ENCODE data around the gene TRIO. TPM values are rescaled to one million over a fixed set of nuclear protein-coding genes. Genes with fewer than 3 reads are reported as not detected.

TRIO gene
- polyA plus RNA-seq, 3 donors, result 83.4 to 102 (median 96.1) TPM

DNA sequence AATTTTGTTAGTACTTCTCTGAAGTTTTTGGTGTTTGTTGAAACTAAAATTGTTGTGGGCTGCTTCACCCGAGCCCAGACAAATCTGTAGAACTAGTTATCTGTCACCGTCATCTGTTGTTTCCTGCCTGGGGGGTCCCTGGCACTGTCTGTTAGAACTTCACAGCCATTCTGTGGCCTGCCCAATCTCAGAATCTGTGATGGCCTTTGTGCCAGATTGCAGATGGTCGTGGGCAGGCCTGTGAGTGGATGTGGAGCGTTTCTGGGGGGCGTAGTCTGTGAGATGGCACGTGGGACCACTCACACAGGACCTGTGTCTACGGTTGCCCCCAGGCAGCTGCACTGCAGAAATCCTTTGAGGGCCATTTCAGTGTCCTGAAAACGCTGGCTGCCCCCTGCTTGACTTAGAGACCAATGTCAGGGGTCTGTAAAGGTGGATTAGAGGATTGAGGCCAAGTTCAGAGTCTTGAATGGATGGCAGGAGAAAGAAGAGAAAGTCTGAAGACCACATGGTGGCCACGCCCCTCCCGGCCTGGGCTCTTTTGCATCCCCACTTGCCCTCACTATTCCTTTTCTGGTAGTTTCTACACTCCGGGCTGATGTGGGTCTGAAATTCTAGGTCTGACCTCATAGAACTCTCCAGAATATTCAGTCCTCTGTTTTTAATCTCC lies 38.3 kb downstream of the TRIO start:
- DNase-seq (ENCODE audit: low read depth in 3 of 3, low spot score in 2 of 3), result no peak

DNA sequence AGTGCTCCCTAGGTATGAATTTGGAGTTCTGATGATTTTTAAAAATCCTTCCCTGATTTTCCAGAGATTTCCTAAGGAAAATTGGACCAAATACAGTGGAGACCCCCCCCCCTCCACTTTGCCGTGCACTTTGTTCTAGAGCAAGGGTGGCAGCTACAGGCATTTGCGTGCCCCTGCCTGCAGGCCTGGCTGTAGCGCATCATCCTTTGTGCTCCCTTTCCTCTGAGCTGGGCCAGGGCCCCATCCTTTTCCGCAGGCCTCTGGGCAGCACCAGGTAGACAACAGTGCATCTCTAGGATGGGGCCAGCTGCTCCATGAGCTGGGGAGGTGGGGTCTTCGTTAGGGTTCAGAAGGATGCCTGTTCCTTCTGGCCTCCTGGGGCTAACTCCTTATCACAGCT lies 39.6 kb downstream of the TRIO start:
- no peak for DNase-seq (ENCODE audit: low read depth in 3 of 3, low spot score in 2 of 3)

DNA sequence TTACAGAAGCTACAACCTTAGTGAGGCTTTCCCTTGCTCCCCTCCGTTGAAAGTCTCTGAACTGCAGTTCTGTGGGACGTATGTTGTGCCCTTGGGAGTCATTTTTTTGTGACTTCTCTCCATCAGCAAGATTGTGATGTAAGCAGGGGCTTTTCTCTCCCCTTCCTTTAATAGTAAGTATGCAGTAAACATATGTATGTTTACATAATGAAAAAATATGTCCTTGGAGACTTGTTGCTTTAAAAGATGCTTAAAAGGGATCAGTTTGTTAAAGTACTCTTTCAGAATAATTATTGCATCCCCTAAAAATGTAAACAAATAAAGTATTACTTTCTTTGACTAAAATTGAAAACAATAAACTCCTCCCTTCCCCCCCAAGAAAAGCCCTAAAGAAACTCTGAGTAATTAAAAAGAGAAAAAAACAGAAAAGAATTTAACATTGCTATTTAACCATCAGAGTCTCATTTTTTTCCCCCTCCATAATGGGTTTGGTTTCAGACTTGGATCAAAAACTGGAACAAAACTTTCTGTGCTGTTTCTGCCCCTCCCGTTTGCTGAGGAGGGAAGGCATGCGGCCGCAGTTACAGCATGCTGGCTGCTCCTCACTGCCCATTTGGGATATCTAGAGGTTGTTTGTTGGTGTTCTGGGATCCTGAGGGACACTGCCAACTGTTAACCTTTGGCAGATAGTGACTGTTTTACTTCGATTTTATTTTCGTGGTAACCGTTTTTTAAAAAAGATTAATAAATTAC lies 40.2 kb downstream of the TRIO start:
- no peak for DNase-seq (ENCODE audit: low read depth in 3 of 3, low spot score in 2 of 3)

DNA sequence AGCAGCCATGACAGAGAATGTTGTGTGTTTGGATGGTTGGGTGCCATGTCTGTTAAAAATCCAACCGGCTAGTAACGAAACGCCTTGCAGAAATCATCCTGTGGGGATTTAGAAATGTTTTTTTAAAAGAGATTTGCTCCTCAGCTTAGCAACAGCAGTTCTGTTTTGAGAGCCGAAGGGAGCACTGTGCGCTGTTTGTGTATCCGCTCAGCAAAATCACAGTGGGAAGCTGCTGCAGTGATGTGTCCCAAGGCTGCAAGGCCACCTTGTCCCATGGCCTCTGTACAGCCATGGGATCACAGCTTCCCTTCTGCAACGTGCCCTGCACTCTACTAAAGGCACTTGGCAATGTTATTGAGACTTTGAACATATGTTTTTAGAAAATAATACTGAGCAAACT lies 40.9 kb downstream of the TRIO start:
- no peak for DNase-seq (ENCODE audit: low read depth in 3 of 3, low spot score in 2 of 3)

DNA sequence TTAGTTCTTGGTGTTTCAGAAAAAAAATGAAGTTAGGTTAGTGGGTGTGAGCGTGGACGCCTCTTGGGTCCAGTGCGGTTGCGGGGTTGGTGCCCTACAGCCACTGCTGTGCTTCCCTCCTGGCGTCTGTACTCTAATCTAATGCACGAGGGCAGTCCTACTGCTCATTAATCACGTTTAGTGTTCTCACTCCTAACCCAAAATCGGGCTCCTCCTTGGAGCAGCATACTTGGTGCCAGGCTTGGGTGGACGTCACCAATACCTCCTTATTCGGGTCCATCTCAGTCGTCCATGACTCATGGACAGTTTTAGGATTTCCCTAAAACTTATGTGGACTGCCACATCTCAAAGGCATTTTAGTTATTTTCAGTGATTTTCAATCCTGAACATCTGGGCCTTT lies 41.6 kb downstream of the TRIO start:
- DNase-seq (ENCODE audit: low read depth in 3 of 3, low spot score in 2 of 3), result no peak

DNA sequence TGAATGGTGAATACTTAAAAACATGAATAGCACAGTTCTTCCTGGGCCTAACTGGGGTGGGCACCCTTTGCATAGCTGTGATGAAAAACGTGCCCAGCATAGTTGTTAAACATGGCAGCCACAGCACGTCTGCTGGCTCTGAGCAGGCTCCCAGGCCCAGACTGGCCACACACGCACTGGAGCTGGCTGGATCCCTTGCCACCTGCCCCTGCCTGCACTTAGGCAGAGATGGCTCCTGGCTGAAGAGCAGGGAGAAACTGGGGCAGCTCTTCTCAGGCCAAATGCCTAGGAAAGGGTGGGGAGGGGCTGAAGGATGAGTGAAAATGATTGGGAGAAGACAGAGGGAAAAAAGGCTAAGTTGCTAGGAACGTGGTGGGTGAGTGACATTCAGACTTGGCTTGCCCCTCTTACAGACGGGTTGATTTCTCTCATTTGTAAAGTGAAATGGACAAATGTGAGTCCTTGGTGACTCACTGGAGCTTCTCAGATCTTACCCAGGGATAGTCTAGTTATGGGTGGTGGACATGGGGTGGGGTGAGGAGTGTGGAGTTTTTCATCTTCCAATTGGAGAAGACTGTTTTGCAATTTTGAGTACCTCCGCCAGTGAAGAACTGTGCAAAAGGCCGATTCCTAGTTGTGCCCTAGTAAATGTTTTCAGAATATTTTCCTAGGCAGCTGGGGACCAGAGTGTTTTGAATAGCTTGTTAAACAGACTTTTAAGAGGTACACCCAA lies 42.4 kb downstream of the TRIO start:
- DNase-seq (ENCODE audit: low read depth in 3 of 3, low spot score in 2 of 3), result no peak

DNA sequence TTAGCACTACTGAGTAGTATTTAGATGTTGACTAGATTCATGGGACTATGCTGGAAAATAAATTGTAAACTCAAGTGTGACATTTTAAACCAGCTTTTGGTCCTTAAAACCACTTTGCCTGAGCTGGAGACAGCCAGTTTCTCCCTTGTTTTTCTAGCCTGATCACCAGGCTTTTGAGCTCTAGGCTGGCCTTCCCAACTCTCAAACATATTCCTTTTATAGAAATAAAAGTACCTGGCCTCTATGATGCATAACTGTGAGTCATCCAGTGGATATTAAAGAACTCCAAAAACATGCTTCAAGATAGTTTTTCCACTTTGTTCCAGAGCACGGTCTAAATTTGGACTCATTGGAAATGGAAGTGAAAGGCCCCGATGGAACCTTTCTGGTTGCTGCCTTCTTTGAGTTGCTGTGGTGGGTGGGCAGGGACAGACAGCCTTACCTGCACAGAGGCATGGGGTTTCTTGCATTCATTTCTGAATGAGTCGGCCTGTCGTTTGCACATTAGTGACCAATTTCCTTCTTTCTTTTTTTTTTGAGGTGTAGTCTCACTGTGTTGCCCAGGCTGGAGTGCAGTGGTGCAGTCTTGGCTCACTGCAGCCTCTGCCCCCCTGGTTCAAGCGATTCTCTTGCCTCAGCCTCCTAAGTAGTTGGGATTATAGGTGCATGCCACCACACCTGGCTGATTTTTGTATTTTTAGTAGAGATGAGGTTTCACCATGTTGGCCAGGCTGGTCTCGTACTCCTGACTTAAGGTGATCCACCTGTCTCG lies 43.1 kb downstream of the TRIO start:
- no peak for DNase-seq (ENCODE audit: low read depth in 3 of 3, low spot score in 2 of 3)

DNA sequence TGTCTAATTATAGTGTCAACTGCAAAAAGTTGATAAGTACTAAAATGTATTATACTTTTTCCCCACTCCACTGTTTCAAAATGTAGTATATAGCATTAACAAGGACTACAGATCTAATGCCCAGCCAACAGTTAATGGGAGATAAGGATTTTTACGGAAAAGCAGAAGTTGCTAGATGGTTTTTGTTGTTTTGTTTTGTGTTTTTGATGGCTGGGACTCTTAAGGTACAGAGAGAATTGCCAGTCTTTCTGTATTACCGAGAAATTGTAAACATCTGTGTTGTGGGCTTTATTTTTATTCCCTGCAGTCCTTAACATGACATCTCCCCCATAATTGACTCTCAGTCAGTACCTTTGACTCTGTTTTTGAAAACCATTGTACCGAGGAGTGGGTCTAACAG lies 44.0 kb downstream of the TRIO start:
- no peak for DNase-seq (ENCODE audit: low read depth in 3 of 3, low spot score in 2 of 3)

DNA sequence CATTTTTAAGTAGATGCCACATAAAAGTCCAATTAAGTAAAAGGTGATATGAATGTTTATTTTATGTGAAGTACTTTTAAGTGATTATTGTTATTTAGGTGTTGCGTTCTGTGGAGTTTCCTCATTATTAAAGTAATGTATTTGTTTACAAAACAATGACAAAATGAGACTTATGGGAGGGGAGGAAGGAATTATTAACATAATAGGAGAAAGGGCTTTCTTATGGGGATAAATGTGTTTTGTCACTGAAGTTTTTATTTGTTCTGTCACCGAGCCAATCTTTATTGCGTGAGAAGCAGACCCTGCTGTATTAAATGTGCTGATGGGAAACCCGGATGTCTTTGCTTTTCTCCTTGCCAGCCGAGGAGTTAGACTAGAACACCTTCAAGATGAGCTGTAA lies 44.5 kb downstream of the TRIO start:
- no peak for DNase-seq (ENCODE audit: low read depth in 3 of 3, low spot score in 2 of 3)

DNA sequence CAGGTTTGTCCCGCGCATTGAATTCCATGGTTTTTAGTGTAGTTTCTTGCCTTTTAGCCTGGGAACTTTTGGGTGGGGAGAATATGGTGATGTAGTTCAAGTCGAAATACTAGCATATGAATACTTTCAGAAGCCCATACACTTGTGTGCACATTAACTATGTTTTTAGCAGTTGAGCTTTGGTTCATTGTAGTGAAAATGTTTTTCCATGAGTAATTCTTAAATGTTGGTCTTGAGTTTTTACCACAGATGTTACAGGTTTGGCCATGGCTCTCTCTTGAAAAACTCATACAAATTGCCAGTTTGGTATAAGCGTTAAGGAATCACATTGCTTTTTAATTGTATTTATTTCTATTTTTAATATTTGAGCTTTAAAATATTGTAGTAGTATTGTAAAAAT lies 45.6 kb downstream of the TRIO start:
- DNase-seq (ENCODE audit: low read depth in 3 of 3, low spot score in 2 of 3), result no peak

DNA sequence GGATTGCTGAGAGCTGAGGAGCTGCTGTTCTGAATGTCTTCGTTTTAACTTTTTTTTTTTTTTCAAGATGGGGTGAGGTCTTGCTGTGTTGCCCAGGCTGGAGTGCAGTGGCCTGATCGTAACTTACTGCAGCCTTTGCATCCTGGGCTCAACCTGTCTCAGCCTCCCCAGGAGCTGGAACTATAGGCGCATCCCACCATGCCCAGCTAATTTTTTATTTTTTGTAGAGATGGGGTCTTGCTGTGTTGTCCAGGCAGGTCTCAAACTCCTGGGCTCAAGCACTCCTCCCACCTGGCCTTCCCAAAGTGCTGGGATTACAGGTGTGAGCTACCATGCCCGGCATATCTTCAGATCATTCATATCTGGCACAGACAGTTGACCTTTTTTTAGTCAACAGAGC lies 46.5 kb downstream of the TRIO start:
- DNase-seq (ENCODE audit: low read depth in 3 of 3, low spot score in 2 of 3), result no peak

DNA sequence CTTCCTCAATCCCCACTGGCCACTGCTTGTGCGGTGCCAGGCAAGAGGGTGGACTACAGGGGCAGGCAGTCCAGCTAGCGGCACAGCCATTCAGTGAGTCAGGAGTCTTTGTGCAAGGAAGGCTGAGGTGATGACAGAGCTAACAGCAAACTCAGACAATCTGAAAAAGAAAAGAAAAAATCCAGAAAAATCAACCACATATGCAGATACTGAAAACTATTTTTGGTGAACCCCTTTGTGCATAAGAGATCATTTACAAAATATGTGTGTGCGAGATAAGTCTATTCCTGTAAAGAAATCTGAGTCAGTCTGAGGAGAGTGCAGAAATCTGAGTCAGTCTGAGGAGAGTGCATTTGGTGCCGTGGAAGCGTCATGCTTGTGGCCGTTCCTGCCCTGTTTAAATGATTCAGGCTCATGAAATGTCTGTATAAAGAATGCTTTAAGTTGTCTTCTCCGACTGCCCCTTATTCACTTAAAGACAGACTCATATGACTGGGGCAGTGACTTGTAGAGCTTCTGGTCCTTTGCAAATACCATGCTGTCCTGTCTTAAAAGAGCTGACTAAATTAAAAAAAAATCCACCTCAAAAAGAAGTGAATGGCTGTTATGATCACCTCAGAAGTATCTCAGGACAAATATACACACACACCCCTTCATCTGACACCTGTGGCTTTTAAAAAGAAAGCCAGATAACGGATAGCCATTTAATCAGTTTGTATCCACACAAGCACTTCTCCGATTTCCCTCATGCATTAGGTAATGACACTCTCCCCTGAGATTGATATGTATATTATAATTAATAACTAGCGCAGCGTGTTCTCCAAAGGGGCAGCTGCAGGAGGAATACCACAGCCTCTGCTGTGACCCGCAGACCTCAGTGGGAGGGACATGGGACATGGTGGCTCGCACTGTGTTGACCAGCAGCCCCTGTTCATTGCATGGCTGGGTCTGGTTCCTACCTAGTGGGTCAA lies 47.3 kb downstream of the TRIO start:
- DNase-seq (ENCODE audit: low read depth in 3 of 3, low spot score in 2 of 3), result no peak

DNA sequence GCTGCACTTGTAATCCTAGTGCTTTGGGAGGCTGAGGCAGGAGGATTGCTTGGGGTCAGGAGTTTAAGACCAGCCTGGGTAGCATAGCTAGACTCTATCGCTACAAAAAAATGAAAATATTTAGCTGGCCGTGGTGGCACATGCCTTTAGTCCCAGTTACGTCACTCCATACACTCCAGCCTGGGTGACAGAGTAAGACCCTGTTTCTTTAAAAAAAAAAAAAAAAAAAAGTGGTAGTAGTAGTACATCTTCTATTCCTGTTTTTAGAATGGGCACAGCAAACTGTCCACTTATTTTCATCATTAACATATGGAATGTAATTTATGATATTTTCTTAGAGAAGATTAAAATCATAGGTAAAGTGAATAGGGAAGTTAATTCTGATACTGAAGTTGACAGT lies 48.2 kb downstream of the TRIO start:
- DNase-seq (ENCODE audit: low read depth in 3 of 3, low spot score in 2 of 3), result no peak

DNA sequence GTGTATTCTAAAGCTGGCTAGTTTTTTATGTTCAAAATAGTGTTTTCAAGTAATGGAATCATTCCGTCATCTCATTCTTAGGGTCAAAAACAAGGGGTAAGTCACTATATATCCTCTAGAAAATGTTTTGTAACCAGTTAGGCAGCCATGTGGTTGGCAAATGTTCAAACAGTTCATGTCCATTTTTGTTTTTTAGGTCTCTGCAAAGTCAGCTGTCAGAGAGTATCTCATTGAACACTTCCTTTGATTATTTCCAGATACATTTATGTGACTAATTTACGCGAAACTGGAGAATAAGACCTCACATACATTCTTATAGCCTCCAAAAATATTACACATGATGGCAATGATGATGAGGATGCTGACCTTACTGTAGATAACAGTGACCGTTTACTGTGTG lies 50.4 kb downstream of the TRIO start:
- no peak for DNase-seq (ENCODE audit: low read depth in 3 of 3, low spot score in 2 of 3)

DNA sequence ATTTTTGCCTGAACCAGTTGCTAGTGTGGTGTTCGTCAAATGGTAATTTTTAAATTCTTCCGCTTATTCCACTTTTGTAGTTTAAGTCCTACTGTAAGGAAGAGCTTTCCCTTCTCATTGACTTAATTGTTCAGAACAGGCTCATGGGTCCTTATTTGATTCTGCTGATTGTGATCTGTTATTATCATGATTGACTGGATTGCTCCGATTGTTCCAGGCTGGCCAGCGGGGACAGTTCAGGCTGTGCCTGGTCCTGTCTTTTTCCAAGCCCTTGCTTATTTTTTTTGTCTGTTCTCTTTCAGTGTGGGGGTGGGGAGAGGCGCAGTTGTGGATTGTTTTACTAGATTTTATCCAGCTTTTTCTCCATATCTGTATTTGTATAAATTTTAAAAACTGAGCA lies 52.4 kb downstream of the TRIO start:
- no peak for DNase-seq (ENCODE audit: low read depth in 3 of 3, low spot score in 2 of 3)

DNA sequence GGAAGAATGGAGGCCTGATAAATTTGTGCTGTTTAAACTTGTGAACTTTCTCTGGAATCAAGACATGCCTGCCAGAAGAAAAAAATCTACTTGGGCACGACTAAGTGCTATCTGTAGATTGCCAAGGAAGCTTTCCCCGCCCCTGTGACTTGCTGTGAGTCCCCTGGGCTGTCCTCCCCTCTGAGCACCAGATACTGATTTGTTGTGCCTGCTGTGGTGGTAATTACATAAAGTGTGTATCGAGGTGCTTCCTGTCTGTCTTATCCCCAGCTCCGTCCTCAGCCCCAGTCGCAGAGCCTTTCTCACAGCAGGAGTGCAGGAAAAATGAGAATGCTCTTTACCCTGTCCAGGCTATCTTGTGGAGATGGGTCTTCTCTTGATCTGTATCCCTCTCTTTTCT lies 53.9 kb downstream of the TRIO start:
- no peak for DNase-seq (ENCODE audit: low read depth in 3 of 3, low spot score in 2 of 3)

DNA sequence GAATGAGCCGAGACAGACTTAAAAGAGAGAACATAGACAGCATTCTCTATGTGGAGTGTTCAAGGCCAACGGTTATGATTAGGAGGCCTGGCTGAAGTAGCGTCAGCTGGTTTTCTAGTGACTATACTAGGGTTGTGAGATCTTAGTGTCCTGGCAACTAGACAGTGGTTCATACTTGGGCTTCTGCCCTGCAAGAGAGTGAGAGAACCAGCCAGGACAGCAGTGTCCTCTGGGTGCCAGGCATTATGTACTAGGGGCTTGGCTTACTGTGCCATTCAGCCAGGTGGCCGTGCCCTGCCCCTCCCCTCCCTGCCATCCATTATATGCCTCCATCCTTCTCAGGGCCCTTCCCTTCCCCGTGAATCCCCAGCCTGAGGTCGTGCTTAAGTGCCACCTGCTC lies 56.8 kb downstream of the TRIO start:
- DNase-seq (ENCODE audit: low read depth in 3 of 3, low spot score in 2 of 3), result no peak

DNA sequence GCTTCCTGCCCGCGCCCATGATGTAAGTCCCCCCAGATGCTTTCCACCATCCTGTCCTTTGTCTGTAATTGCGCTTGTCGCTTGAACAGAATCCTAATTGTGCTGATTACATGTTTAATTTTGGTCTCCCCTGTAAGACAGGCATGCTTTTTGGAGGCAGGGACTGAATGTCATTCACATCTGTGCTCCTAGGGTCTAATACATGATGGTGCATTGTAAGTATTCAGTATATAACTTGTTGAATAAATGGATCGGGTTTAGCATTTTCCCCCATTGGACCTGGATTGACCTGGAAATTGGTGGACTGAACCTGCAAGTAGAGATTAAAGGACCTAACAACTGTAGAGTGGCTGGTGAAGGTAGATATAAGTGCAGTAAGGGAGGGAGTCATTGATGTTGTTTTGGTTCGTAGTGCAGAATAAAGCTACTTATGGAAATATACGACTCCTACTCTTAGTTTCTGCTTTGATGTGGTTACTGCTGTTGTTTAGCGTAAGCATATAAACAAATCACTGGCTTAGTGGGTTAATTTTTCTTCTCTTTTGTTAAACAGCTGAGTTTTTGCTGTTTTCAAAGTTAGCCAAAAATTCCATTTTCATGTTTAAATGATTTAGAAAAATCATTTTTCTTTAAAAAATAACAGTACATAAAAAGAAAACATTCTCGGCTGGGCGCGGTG lies 57.3 kb downstream of the TRIO start:
- DNase-seq (ENCODE audit: low read depth in 3 of 3, low spot score in 2 of 3), result no peak

DNA sequence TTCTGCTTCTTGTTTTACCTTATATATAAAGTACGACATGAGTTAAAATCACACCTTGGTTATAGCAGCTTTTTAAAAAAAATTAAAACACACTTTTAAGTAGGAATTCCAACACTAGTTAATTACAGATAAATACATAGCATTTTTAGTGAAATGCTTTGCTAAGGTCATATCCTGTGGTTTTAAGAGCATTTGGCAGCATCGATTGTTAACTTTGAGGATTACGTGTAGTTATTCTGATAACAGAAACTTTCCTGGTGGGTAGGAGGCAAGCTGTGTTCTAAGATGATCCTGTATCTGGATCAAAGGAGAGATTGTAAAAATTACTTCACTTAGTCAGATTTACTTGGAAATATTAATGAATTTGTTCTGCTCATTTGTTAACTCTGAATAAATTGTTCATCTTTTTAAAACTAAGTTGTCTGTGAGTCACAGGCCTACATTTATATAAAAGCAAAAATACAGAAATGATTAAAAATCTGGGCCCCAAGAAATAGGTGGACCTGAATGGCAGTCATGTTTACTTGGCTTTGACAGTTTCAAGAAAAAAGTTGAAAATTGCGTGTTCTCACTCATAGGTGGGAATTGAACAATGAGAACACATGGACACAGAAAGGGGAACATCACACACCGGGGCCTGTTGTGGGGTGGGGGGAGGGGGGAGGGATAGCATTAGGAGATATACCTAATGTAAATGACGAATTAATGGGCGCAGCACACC lies 58.3 kb downstream of the TRIO start:
- DNase-seq (ENCODE audit: low read depth in 3 of 3, low spot score in 2 of 3), result no peak
